ENCODE results near the gene REX1BD. TPM values are rescaled to one million over a fixed set of nuclear protein-coding genes. Genes with fewer than 3 reads are reported as not detected.

REX1BD gene
- total and polyA plus RNA-seq, 2 of the 8 experiments (the other 6 are each of a cell fraction or from before 2014, with no cell fraction given): 56.8 to 62.7 TPM

DNA sequence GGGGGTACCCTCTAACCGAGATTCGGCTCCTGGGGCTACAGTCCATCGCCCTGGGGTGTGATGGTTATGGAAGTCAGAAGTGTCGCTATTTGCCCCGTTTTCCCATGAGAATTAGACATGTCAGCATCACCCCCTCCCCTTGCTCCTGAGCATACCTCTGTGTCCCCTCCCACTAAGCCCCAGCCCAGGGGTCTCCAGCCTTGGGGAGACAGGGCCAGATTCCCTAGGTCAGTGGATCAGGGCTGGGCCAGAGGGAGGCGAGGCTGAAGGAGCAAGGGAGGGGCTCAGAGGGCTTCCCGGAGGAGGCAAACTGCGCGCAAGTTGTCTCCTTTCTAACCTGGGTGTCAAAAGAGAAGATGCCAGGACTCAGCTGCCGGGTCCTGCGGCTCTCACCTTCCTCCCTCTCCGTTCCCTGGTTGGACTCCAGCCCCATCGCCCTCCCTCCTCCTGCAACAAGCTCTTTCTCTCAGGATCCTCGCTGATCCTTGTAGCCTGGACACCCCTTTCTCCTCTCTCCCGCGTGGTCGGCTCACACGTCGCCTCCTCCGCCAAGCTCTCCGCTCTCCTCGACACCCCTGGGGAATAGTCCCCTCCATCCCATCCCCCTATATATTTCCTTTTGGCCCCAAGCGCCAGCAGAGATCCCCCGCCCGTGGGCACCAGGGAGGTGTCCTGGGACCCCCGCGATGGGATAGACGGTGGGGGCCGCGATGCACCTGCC is 23.6 kb downstream of the REX1BD start:
- H2BK12ac ChIP-seq (ENCODE audit: low read depth, low read length): peak overlapping the region; percentile 97; the same call in 1 of the 2 replicates
- FAIRE-seq (no peak), DNase-seq (ENCODE audit: low read depth in 1 of 2, low spot score in 2 of 2) (peak in 1 of 2 experiments; percentile 63)
- no peak overlapping the region for H3K4ac ChIP-seq (replicated peaks; ENCODE audit: insufficient read length, low read depth, low read length)
- H4K5ac ChIP-seq (ENCODE audit: insufficient read length, low read depth, low read length): no peak overlapping the region
- H3K9ac ChIP-seq (replicated peaks in 1 of 4; ENCODE audit: extremely low read depth in 1 of 4, low read depth in 3 of 4, low read length in 3 of 4): no peak overlapping the region; a peak in 1 of 7 replicates
- ChIA-PET POLR2A (ENCODE audit: partially characterized antibody) (interaction anchor here (0.6 to 2.9 kb wide), 7 partner anchors 9 to 35 kb away, joined by 3 to 21 read pairs (median 6); partner anchors contain the start of gene REX1BD), CTCF (ENCODE audit: partially characterized antibody) (interaction anchor here (0.9 to 1.6 kb wide), 4 partner anchors 9 to 142 kb away, joined by 4 to 5 read pairs (median 5); no protein-coding TSS in a partner anchor)
- peak overlapping the region; percentile 51 for H3K18ac ChIP-seq (ENCODE audit: extremely low read depth, low read length)
- H4K20me1 ChIP-seq (replicated peaks in 1 of 2; ENCODE audit: control insufficient read depth in 1 of 2, insufficient read depth in 2 of 2, low read length in 2 of 2): peaks cover 0 to 15% of the 10 kb centered on the region in 2 experiments
- no peaks in the 10 kb centered on the region for H3K79me2 ChIP-seq (ENCODE audit: control insufficient read depth in 1 of 2, insufficient read depth in 2 of 2, low read length in 2 of 2)
- peak overlapping the region; percentile 63; the same call in 1 of the 2 replicates for H2AFZ ChIP-seq (ENCODE audit: low read length)
- H4K91ac ChIP-seq (replicated peaks; ENCODE audit: insufficient read length, low read length): peak overlapping the region; percentile 52
- no peaks in the 10 kb centered on the region for H3K79me1 ChIP-seq (ENCODE audit: low read depth, low read length)
- peak overlapping the region; percentile 27; the same call in 1 of the 2 replicates for H2BK5ac ChIP-seq (ENCODE audit: low read depth, low read length)
- no peak overlapping the region for H2BK120ac ChIP-seq (replicated peaks; ENCODE audit: low read depth, low read length)
- peaks cover 62 to 81% (median 77%) of the 10 kb centered on the region in 4 experiments for H3K27me3 ChIP-seq (replicated peaks in 1 of 4; ENCODE audit: control insufficient read depth in 3 of 4, extremely low read depth in 1 of 4, insufficient read depth in 3 of 4, low read length in 3 of 4)
- 4% methylated on average over 25 of the region's 30 CpGs; no CpG with 5 or more reads in 1 of the 2 experiments for WGBS, 2 experiments (ENCODE audit: extremely low coverage in 1 of 2, insufficient coverage in 1 of 2, insufficient read length in 1 of 2, insufficient replicate concordance in 2 of 2, low coverage in 1 of 2, low lambda C conversion rate in 2 of 2, missing lambda C conversion rate in 1 of 2)
- H2AK5ac ChIP-seq (ENCODE audit: low read depth, low read length): no peak overlapping the region; the same call in 1 of the 2 replicates
- H3K4me2 ChIP-seq (ENCODE audit: insufficient read depth in 1 of 2, low read depth in 2 of 2, low read length in 2 of 2): peak overlapping the region; percentile 95 to 96
- H2BK15ac ChIP-seq (ENCODE audit: low read length): peak overlapping the region; percentile 65; the same call in 1 of the 2 replicates
- no peak overlapping the region for H3K27ac ChIP-seq (ENCODE audit: low read depth, low read length)
- no peak overlapping the region for H3K56ac ChIP-seq (replicated peaks; ENCODE audit: insufficient read length, low read depth, low read length)
- H3K9me3 ChIP-seq (ENCODE audit: insufficient read depth in 2 of 2, low read depth in 1 of 2, low read length in 1 of 2): no peaks in the 10 kb centered on the region
- peaks cover 22% of the 10 kb centered on the region for H3K23me2 ChIP-seq (ENCODE audit: low read depth, low read length)
- peak overlapping the region; percentile 39 to 75 (median 49) for H3K4me3 ChIP-seq (ENCODE audit: extremely low read depth in 1 of 4, insufficient read depth in 2 of 4, low read depth in 3 of 4, low read length in 4 of 4)
- peak overlapping the region; percentile 45; the same call in 1 of the 2 replicates for H4K8ac ChIP-seq (ENCODE audit: extremely low read depth, insufficient read depth, low read length)
- H3K4me1 ChIP-seq (replicated peaks in 1 of 4; ENCODE audit: control insufficient read depth in 3 of 4, insufficient read depth in 4 of 4, low read length in 3 of 4): peaks cover 28 to 50% (median 35%) of the 10 kb centered on the region in 4 experiments
- no peak overlapping the region for H3K14ac ChIP-seq (ENCODE audit: insufficient read length)
- no peak overlapping the region for H3K23ac ChIP-seq (ENCODE audit: insufficient read length)
- no peak overlapping the region for H2BK20ac ChIP-seq (ENCODE audit: low read length)
- peaks cover 0 to 7% (median 0%) of the 10 kb centered on the region in 4 experiments; a peak in 1 of 8 replicates for H3K36me3 ChIP-seq (ENCODE audit: control insufficient read depth in 2 of 4, insufficient read depth in 4 of 4, low read length in 3 of 4)
- TF ChIP-seq SUZ12 (IDR thresholded peaks at IDR 0.05; ENCODE audit: low read length) (peak; percentile 76; the same call in 1 of the 2 replicates), SAP30 (IDR thresholded peaks at IDR 0.05; ENCODE audit: insufficient read depth, insufficient replicate concordance, low read length) (no peak), CTBP2 (IDR thresholded peaks at IDR 0.05; ENCODE audit: borderline replicate concordance, insufficient read depth, insufficient read length, low read length) (peak; percentile 14), EGR1 (IDR thresholded peaks at IDR 0.05; ENCODE audit: borderline replicate concordance, low read depth, low read length) (no peak), NANOG (IDR thresholded peaks at IDR 0.05; ENCODE audit: insufficient read depth, low read depth, low read length, poor library complexity, severe bottlenecking) (no peak), MAX (IDR thresholded peaks at IDR 0.05) (no peak; the same call in 1 of the 2 replicates)
- TF ChIP-seq, protein P1, sequence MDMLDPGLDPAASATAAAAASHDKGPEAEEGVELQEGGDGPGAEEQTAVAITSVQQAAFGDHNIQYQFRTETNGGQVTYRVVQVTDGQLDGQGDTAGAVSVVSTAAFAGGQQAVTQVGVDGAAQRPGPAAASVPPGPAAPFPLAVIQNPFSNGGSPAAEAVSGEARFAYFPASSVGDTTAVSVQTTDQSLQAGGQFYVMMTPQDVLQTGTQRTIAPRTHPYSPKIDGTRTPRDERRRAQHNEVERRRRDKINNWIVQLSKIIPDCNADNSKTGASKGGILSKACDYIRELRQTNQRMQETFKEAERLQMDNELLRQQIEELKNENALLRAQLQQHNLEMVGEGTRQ (IDR thresholded peaks at IDR 0.05; ENCODE audit: low read length): no peak
- TF ChIP-seq, protein P2, sequence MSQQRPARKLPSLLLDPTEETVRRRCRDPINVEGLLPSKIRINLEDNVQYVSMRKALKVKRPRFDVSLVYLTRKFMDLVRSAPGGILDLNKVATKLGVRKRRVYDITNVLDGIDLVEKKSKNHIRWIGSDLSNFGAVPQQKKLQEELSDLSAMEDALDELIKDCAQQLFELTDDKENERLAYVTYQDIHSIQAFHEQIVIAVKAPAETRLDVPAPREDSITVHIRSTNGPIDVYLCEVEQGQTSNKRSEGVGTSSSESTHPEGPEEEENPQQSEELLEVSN (IDR thresholded peaks at IDR 0.05): no peak
